ENCODE data around the gene EXPH5. TPM values are rescaled to one million over a fixed set of nuclear protein-coding genes. Genes with fewer than 3 reads are reported as not detected.
"Not testable (repeated sequence)": the region's sequence is repeated elsewhere in the genome, so short reads cannot be mapped to it uniquely, and the experiment has no call there.

EXPH5 gene
- 1 to 10 TPM; 2.3 to 2.9 TPM for total RNA-seq

GRCh38 chr11:108593214-108593922, at the start of gene EXPH5:
TSS of gene EXPH5 (minus strand) at chr11:108593768. CDS start at chr11:108593536, 232 bp downstream.
- DNase-seq = peak; percentile 98
- Histone ChIP-seq H3K4me3 (peak within 1 kb of the TSS; percentile 76 to 94), H3K9me3 (no peaks in the 10 kb centered on the region), H3K36me3 (replicated peaks in 1 of 2; ENCODE audit: insufficient read depth in 1 of 2, low read depth in 2 of 2) (no peaks in the 10 kb centered on the region), H3K27me3 (no peaks in the 10 kb centered on the region), H3K27ac (peak within 1 kb of the TSS; percentile 87 to 95 (median 92)), H3K4me1 (peaks cover 5% of the 10 kb centered on the region)
- TF ChIP-seq POLR2A (IDR thresholded peaks at IDR 0.05) = peak; percentile 36 to 87 (median 86)
- TF ChIP-seq CTCF (IDR thresholded peaks at IDR 0.05) = no peak
- intact Hi-C loops (cut with DNase I) = no loop called here
- WGBS, 2 donors = 0% methylated on average over 29 to 37 of the region's 37 CpGs
- ATAC-seq = peak; percentile 98

GRCh38 chr11:108641752-108642151, 48.2 kb upstream of the EXPH5 start:
- ATAC-seq; H3K27ac ChIP-seq; H3K4me3 ChIP-seq; H3K27me3 ChIP-seq; intact Hi-C loops (cut with DNase I); H3K4me1 ChIP-seq; DNase-seq; H3K36me3 ChIP-seq (replicated peaks in 1 of 2; ENCODE audit: insufficient read depth in 1 of 2, low read depth in 2 of 2); H3K9me3 ChIP-seq: not testable (repeated sequence)
- 82 to 89% methylated on average over 1 of the region's 1 CpG for WGBS, 2 donors

GRCh38 chr11:108639146-108639545, 45.6 kb upstream of the EXPH5 start:
- no peaks in the 10 kb centered on the region for H3K36me3 ChIP-seq (replicated peaks in 1 of 2; ENCODE audit: insufficient read depth in 1 of 2, low read depth in 2 of 2)
- no peaks in the 10 kb centered on the region for H3K4me1 ChIP-seq
- no peak for TF ChIP-seq POLR2A (IDR thresholded peaks at IDR 0.05)
- no peak for TF ChIP-seq CTCF (IDR thresholded peaks at IDR 0.05)
- no peak overlapping the region for H3K27ac ChIP-seq
- no peaks in the 10 kb centered on the region for H3K9me3 ChIP-seq
- no peak for ATAC-seq
- intact Hi-C loops (cut with DNase I) = no loop called here
- no peak for DNase-seq
- no peak overlapping the region for H3K4me3 ChIP-seq
- no peaks in the 10 kb centered on the region for H3K27me3 ChIP-seq
- 89 to 94% methylated on average over 1 of the region's 1 CpG for WGBS, 2 donors

DNA sequence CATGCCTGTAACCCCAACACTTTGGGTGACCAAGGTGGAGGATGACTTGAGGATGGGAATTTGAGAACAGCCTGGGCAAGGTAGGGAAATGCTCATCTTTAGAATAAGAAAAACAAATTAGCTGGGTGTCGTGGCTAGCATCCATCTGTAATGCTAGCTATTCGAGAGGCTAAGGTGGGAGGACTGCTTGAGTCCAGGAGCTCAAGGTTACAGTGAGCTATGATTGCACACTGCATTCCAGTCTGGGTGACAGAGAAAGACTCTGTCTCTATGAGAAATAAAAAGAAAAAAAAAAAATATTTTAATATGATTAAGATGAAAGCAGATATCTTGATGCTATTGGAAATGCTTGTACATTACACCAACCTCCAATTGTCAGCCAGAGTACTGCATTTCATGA, 42.7 kb upstream of the EXPH5 start:
- no peaks in the 10 kb centered on the region for H3K4me1 ChIP-seq
- H3K9me3 ChIP-seq = no peaks in the 10 kb centered on the region
- H3K4me3 ChIP-seq = no peak overlapping the region
- intact Hi-C loops (cut with DNase I) = no loop called here
- H3K27me3 ChIP-seq = no peaks in the 10 kb centered on the region
- no peak for ATAC-seq
- TF ChIP-seq CTCF (IDR thresholded peaks at IDR 0.05) (no peak), POLR2A (IDR thresholded peaks at IDR 0.05) (no peak)
- H3K27ac ChIP-seq = no peak overlapping the region
- H3K36me3 ChIP-seq (replicated peaks in 1 of 2; ENCODE audit: insufficient read depth in 1 of 2, low read depth in 2 of 2) = no peaks in the 10 kb centered on the region
- 46 to 47% methylated on average over 2 of the region's 2 CpGs for WGBS, 2 donors
- no peak for DNase-seq

- no peak overlapping the region for H3K4me3 ChIP-seq
- no peaks in the 10 kb centered on the region for H3K27me3 ChIP-seq
- no peaks in the 10 kb centered on the region for H3K4me1 ChIP-seq
- DNase-seq (no peak), ATAC-seq (no peak)
- intact Hi-C loops (cut with DNase I) = no loop called here
- H3K9me3 ChIP-seq = no peaks in the 10 kb centered on the region
- no peaks in the 10 kb centered on the region for H3K36me3 ChIP-seq (replicated peaks in 1 of 2; ENCODE audit: insufficient read depth in 1 of 2, low read depth in 2 of 2)
- H3K27ac ChIP-seq = no peak overlapping the region
- TF ChIP-seq CTCF (IDR thresholded peaks at IDR 0.05) (no peak), POLR2A (IDR thresholded peaks at IDR 0.05) (no peak)
These were observed 41.5 kb upstream of the EXPH5 start for GRCh38 chr11:108635106-108635505.

Data from body of pancreas (tissue), 4 donors.